Measurements from ENCODE around the gene YPEL5.
A peak's percentile ranks its signal among the peaks of the same experiment; 100 is the strongest.
"Not testable (repeated sequence)": the region's sequence is repeated elsewhere in the genome, so short reads cannot be mapped to it uniquely, and the experiment has no call there.

The YPEL5 gene

GRCh38 chr2:30146337-30147195 is at the start of gene YPEL5:
TSS of gene YPEL5 (plus strand) at chr2:30147007. CDS start at chr2:30156652, 9,645 bp downstream.
- DNase-seq (ENCODE audit: low spot score) = peak; percentile 99

- DNase-seq (ENCODE audit: low spot score) = no peak
Measured at GRCh38 chr2:30098266-30099005, 48.4 kb upstream of the YPEL5 start.

GRCh38 chr2:30099366-30099765 is 47.4 kb upstream of the YPEL5 start:
- DNase-seq (ENCODE audit: low spot score) = not testable (repeated sequence)

GRCh38 chr2:30100691-30101090 is 46.1 kb upstream of the YPEL5 start:
- DNase-seq (ENCODE audit: low spot score) = not testable (repeated sequence)

GRCh38 chr2:30104307-30104706 is 42.5 kb upstream of the YPEL5 start:
- no peak for DNase-seq (ENCODE audit: low spot score)

- no peak for DNase-seq (ENCODE audit: low spot score)
Measured at GRCh38 chr2:30105556-30105955, 41.3 kb upstream of the YPEL5 start.

- peak; percentile 18 for DNase-seq (ENCODE audit: low spot score)
Measured at GRCh38 chr2:30106543-30106942, 40.3 kb upstream of the YPEL5 start.

- no peak for DNase-seq (ENCODE audit: low spot score)
Measured at GRCh38 chr2:30108192-30108591, 38.6 kb upstream of the YPEL5 start.

- no peak for DNase-seq (ENCODE audit: low spot score)
Measured at GRCh38 chr2:30108851-30109250, 38.0 kb upstream of the YPEL5 start.

GRCh38 chr2:30109856-30110255 is 37.0 kb upstream of the YPEL5 start:
- DNase-seq (ENCODE audit: low spot score) = no peak

- no peak for DNase-seq (ENCODE audit: low spot score)
Measured at GRCh38 chr2:30110773-30111172, 36.0 kb upstream of the YPEL5 start.

GRCh38 chr2:30111186-30111585 is 35.6 kb upstream of the YPEL5 start:
- not testable (repeated sequence) for DNase-seq (ENCODE audit: low spot score)

GRCh38 chr2:30112561-30112960 is 34.2 kb upstream of the YPEL5 start:
- DNase-seq (ENCODE audit: low spot score) = no peak

GRCh38 chr2:30113617-30114293 is 33.1 kb upstream of the YPEL5 start:
- peak; percentile 92 for DNase-seq (ENCODE audit: low spot score)

GRCh38 chr2:30115141-30115980 is 31.4 kb upstream of the YPEL5 start:
- peak; percentile 84 for DNase-seq (ENCODE audit: low spot score)

- DNase-seq (ENCODE audit: low spot score) = no peak
Measured at GRCh38 chr2:30115981-30116285, 30.9 kb upstream of the YPEL5 start.

- DNase-seq (ENCODE audit: low spot score) = no peak
Measured at GRCh38 chr2:30122362-30122761, 24.4 kb upstream of the YPEL5 start.

GRCh38 chr2:30127016-30127893 is 19.6 kb upstream of the YPEL5 start:
- DNase-seq (ENCODE audit: low spot score) = peak; percentile 21

- no peak for DNase-seq (ENCODE audit: low spot score)
Measured at GRCh38 chr2:30134582-30134981, 12.2 kb upstream of the YPEL5 start.

GRCh38 chr2:30135541-30135940 is 11.3 kb upstream of the YPEL5 start:
- DNase-seq (ENCODE audit: low spot score) = no peak

All from GM03348 (cell line).